ENCODE results near the gene GIPC3.
"Not testable (repeated sequence)": the region's sequence is repeated elsewhere in the genome, so short reads cannot be mapped to it uniquely, and the experiment has no call there.

The GIPC3 gene

GRCh38 chr19:3619631-3620012 is 34.3 kb downstream of the GIPC3 start:
- H3K4me3 ChIP-seq (ENCODE audit: low read length), result no peak overlapping the region
- no peak for TF ChIP-seq ZNF274 (IDR thresholded peaks at IDR 0.05; ENCODE audit: low read depth, low read length)

GRCh38 chr19:3620145-3620816 is 35.0 kb downstream of the GIPC3 start:
- H3K4me3 ChIP-seq (ENCODE audit: low read length), result no peak overlapping the region
- TF ChIP-seq ZNF274 (IDR thresholded peaks at IDR 0.05; ENCODE audit: low read depth, low read length), result no peak

DNA sequence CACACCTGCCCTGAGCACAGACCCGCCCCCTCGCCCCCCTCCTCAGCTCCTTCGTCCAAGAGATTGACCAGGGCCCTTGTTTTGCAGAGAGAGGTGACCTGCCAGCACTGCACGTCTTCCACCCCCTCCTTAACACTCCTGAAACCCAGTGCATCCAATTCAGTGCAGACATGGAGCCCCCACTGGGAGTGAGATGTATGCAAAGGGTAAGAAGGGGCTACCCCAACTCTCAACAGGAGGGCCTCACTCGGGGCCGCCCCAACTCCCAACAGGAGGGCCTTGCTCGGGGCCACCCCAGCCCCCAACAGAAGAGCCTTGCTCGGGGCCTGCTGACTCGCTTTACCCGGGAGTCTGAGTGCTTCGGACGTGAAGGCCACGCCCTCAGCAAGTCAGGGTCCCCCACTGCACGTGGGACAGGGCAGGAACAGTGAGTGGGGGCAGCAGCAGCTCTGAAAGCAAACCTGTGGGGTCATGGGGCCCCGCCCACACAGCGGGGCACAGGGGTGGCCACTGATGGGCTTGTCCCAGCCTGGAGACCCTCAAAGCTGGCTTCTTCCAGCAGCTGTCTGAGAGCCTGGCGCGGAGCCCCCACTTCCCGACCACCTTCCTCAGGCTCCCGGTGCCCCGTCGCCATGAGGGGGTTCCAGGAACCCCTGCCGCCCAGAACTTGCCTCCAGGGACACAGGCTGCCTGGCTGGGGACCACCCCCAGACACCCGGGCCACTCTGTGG is 35.7 kb downstream of the GIPC3 start:
- no peak overlapping the region for H3K4me3 ChIP-seq (ENCODE audit: low read length)

DNA sequence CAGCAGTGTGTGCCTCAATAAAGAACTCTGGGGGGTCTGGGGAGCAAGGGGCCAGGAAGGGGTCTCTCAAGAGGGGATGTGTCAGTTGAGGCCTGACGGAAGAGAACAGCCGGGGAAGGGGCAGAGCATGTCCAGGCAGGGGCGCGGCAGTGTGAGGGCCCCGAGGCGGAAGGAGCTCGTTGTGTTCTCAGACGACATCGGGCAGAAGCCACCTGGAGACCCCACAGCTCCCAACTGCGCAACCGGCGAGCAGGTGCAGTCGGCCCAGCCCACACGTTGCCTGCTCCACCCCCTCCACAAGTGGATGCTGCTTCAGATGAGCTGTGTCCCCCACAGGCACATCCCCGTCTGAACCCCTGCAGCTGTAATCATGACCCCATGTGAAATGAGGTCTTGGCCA is 36.4 kb downstream of the GIPC3 start:
- no peak for TF ChIP-seq ZNF274 (IDR thresholded peaks at IDR 0.05; ENCODE audit: low read depth, low read length)
- no peak overlapping the region for H3K4me3 ChIP-seq (ENCODE audit: low read length)

More for the DNA sequence above, 35.7 kb downstream of the GIPC3 start:
- no peak for TF ChIP-seq ZNF274 (IDR thresholded peaks at IDR 0.05; ENCODE audit: low read depth, low read length)

DNA sequence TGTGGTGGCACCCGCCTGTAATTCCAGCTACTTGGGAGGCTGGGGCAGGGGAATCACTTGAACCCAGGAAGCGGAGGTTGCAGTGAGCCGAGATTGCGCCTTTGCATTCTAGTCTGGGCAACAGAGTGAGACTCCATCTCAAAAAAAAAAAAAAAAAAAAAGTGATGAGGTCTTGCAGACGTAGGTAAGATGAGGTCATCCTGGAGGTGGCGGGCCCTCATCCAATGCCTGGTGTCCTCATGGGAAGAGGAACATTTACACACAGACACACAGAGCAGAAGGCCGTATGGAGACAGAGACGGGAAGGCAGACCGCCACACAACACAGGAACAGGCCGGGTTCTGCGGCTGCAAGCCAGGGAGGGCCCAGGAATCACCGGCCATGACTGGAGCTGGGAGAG is 36.9 kb downstream of the GIPC3 start:
- no peak overlapping the region for H3K4me3 ChIP-seq (ENCODE audit: low read length)
- no peak for TF ChIP-seq ZNF274 (IDR thresholded peaks at IDR 0.05; ENCODE audit: low read depth, low read length)

GRCh38 chr19:3623716-3624115 is 38.4 kb downstream of the GIPC3 start:
- no peak overlapping the region for H3K4me3 ChIP-seq (ENCODE audit: low read length)
- no peak for TF ChIP-seq ZNF274 (IDR thresholded peaks at IDR 0.05; ENCODE audit: low read depth, low read length)

GRCh38 chr19:3625996-3626472 is 40.8 kb downstream of the GIPC3 start:
- TF ChIP-seq ZNF274 (IDR thresholded peaks at IDR 0.05; ENCODE audit: low read depth, low read length), result no peak
- H3K4me3 ChIP-seq (ENCODE audit: low read length), result peak overlapping the region; percentile 96

- H3K4me3 ChIP-seq (ENCODE audit: low read length), result peak within 1 kb of the TSS; percentile 96
- no peak for TF ChIP-seq ZNF274 (IDR thresholded peaks at IDR 0.05; ENCODE audit: low read depth, low read length)
These were observed 41.4 kb downstream of the GIPC3 start, which contains the start of gene CACTIN for GRCh38 chr19:3626473-3627350. Gene CACTIN, minus strand, starts transcription at chr19:3626790. Its CDS starts 28 bp downstream, at chr19:3626762.

DNA sequence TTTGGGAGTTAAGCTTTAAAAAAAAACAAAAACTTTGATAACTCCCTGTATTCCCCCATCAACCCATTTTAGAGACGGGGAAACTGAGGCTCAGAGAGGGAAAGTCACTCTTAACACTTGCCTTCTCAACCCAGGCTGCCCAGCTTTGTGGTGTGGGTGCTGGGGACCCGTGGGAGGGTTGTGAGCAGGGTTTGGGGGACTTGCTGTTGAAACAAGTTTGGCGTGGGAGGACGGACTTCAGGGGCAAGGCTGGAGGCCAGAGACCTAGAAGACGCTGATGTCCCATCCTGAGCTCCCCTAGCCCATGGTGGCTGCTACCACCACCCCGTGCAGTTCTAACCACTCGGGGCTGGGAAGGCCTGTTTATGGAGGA is 42.1 kb downstream of the GIPC3 start:
- H3K4me3 ChIP-seq (ENCODE audit: low read length), result no peak overlapping the region; the same call in 1 of the 2 replicates
- TF ChIP-seq ZNF274 (IDR thresholded peaks at IDR 0.05; ENCODE audit: low read depth, low read length), result no peak

- H3K4me3 ChIP-seq (ENCODE audit: low read length), result not testable (repeated sequence)
These were observed 43.5 kb downstream of the GIPC3 start for GRCh38 chr19:3628766-3629165.

GRCh38 chr19:3631053-3631861 is 46.0 kb downstream of the GIPC3 start:
- H3K4me3 ChIP-seq (ENCODE audit: low read length), result no peak overlapping the region
- no peak for TF ChIP-seq ZNF274 (IDR thresholded peaks at IDR 0.05; ENCODE audit: low read depth, low read length)

GRCh38 chr19:3632098-3632497 is 46.8 kb downstream of the GIPC3 start:
- TF ChIP-seq ZNF274 (IDR thresholded peaks at IDR 0.05; ENCODE audit: low read depth, low read length), result no peak
- no peak overlapping the region for H3K4me3 ChIP-seq (ENCODE audit: low read length)

GRCh38 chr19:3632739-3633558 is 47.7 kb downstream of the GIPC3 start:
- TF ChIP-seq ZNF274 (IDR thresholded peaks at IDR 0.05; ENCODE audit: low read depth, low read length), result no peak
- H3K4me3 ChIP-seq (ENCODE audit: low read length), result no peak overlapping the region
